Ovary (tissue), 9 donors: Measurements from ENCODE around the gene KRTAP4-16. TPM values are rescaled to one million over a fixed set of nuclear protein-coding genes. Genes with fewer than 3 reads are reported as not detected.
"Not testable (repeated sequence)": the region's sequence is repeated elsewhere in the genome, so short reads cannot be mapped to it uniquely, and the experiment has no call there.

Experiments
- DNase-seq, 5 donors: peaks; one replicate each; pipeline ENCODE4 v3.0.0-alpha.2; 2019 to 2020
- H3K27ac ChIP-seq, 2 donors: fragments of 200-600 bp; one replicate each; pipeline versions ENCODE4 v1.5.1 to v1.8.0; 2019 to 2022
- H3K27me3 ChIP-seq: fragments of 200-600 bp; one replicate; pipeline ENCODE4 v1.8.0; 2022
- H3K36me3 ChIP-seq: fragments of 200-600 bp; sonication (generic); one replicate; pipeline ENCODE4 v1.5.1; 2019
- H3K4me1 ChIP-seq: one replicate; pipeline ENCODE4 v1.8.1; 2013; ENCODE audit warnings: mild to moderate bottlenecking, moderate library complexity; ENCODE audit not compliant: insufficient read depth
- H3K4me3 ChIP-seq: fragments of 200-600 bp; sonication (generic); one replicate; pipeline ENCODE4 v1.5.1; 2017
- H3K9me3 ChIP-seq, 2 donors: fragments of 200-600 bp in 1 of 2; sonication (generic) in 1 of 2; one replicate each; pipeline versions ENCODE4 v1.5.1 to v1.8.1; 2013 to 2019; ENCODE audit warnings: mild to moderate bottlenecking in 1 of 2, moderate library complexity in 1 of 2
- EP300 ChIP-seq: sonication (generic); formaldehyde crosslinking; IDR thresholded peaks from one replicate; pipeline ENCODE4 v1.6.1; 2017; ENCODE audit warnings: antibody characterized with exemption
- POLR2A ChIP-seq: fragments of 450-650 bp; IDR thresholded peaks from one replicate; pipeline ENCODE4 v1.6.1; 2017; ENCODE audit warnings: antibody characterized with exemption, mild to moderate bottlenecking, moderate library complexity
- WGBS, 3 donors: extraction: QIAGEN DNeasy Blood & Tissue Kit in 1 of 3; methylation state at CpG; one replicate each; pipeline versions ENCODE4 v1.1.5 to v1.1.7; 2013 to 2017; 5-methylcytosine and 5-hydroxymethylcytosine counted together
- intact Hi-C, 4 donors: fragments of 100-400 bp; cut with DNase I; formaldehyde crosslinking; loops; one replicate each; pipeline versions ENCODE4 v1.11.0 to v1.15.1; 2022 to 2023
- polyA plus RNA-seq, 2 donors: library from polyadenylated mRNA; stranded (reverse); fragments of 200-250 nt in 1 of 2; fragments of 350-450 nt in 1 of 2; fragmentation: Illumina TruSeq in 1 of 2; extraction: RNeasy Lipid Tissue Mini Kit (QIAGEN cat#74804) in 1 of 2; gene quantifications; one replicate each; pipeline ENCODE4 v1.2.3, GENCODE V29; 2013 to 2014
- total RNA-seq, 7 donors: library from RNA; depleted of rRNA in 2 of 7; stranded (reverse); fragments of >200 nt in 2 of 7; fragmentation: NEBNext Ultra II Directional in 3 of 7; extraction: Animal tissue kit (Norgen Biotek cat#: 25700) in 3 of 7; gene quantifications; one replicate each; pipeline versions ENCODE4 v1.1.0 to v1.2.4, GENCODE V29; 2016 to 2023
- TF ChIP-seq, protein P1 (sequence below), 3 donors: fragments of 450-650 bp in 2 of 3; fragments of 200-600 bp in 1 of 3; IDR thresholded peaks; one replicate each; pipeline versions ENCODE4 v1.5.1 to v1.8.0; 2016 to 2022; ENCODE audit warnings: antibody characterized with exemption in 3 of 3, mild to moderate bottlenecking in 1 of 3
- donor health status: DM: no; HTN: no; CAD: no; lungs with moderate emphysema.
- donor health status: DM: no; HTN: no; CAD: no.
- donor health status: Bipolar disorder and iron deficiency.
- donor health status: DM: yes; HTN: yes; CAD: no.
- donor health status: DM: no; HTN: no; CAD: no.
- donor health status: DM: yes; HTN: yes; CAD: no.

KRTAP4-16 gene
- total and polyA plus RNA-seq, 9 donors = not detected

DNA sequence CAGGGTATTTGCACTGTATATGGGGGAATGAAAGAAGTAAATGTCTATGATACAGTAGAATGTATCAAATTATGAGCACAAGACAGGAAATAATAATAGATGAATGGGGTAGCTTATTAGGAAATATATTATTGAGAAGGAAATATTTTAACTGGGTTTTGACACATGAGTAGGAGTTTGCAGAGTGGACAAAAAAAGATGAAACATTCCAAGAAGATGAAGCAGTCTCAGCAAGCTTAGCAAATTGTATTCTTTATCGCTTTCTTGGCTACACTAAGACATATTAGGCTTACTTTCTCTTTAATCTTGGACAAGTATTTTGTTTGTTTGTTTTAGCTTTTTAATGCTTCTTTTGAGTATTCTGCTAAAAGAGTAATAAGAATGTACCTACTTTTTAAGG is 1.9 kb upstream of the KRTAP4-16 start:
- H3K4me3 ChIP-seq = no peak overlapping the region
- no peaks in the 10 kb centered on the region for H3K27me3 ChIP-seq
- no peak overlapping the region for H3K27ac ChIP-seq
- no peaks in the 10 kb centered on the region for H3K4me1 ChIP-seq
- intact Hi-C loops = loop anchor here in 1 of 4 donors (5.0 kb wide), 1 partner anchor 63 kb away; the partner anchor contains the start of gene KRTAP4-3
- H3K9me3 ChIP-seq = no peaks in the 10 kb centered on the region
- DNase-seq = no peak
- TF ChIP-seq, protein P1, sequence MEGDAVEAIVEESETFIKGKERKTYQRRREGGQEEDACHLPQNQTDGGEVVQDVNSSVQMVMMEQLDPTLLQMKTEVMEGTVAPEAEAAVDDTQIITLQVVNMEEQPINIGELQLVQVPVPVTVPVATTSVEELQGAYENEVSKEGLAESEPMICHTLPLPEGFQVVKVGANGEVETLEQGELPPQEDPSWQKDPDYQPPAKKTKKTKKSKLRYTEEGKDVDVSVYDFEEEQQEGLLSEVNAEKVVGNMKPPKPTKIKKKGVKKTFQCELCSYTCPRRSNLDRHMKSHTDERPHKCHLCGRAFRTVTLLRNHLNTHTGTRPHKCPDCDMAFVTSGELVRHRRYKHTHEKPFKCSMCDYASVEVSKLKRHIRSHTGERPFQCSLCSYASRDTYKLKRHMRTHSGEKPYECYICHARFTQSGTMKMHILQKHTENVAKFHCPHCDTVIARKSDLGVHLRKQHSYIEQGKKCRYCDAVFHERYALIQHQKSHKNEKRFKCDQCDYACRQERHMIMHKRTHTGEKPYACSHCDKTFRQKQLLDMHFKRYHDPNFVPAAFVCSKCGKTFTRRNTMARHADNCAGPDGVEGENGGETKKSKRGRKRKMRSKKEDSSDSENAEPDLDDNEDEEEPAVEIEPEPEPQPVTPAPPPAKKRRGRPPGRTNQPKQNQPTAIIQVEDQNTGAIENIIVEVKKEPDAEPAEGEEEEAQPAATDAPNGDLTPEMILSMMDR (IDR thresholded peaks at IDR 0.05) = no peak
- TF ChIP-seq POLR2A (no peak), EP300 (no peak)
- H3K36me3 ChIP-seq = no peaks in the 10 kb centered on the region
- WGBS, 3 donors = 78 to 91% (median 83%) methylated on average over 1 of the region's 1 CpG

GRCh38 chr17:41099682-41100480 is 2.1 kb downstream of the KRTAP4-16 start:
- H3K27me3 ChIP-seq, H3K9me3 ChIP-seq, H3K4me1 ChIP-seq, DNase-seq, H3K4me3 ChIP-seq, H3K27ac ChIP-seq, H3K36me3 ChIP-seq: not testable (repeated sequence)
- intact Hi-C loops = loop anchor here in 1 of 4 donors (5.0 kb wide), 1 partner anchor 67 kb away; the partner anchor contains the start of gene KRTAP4-3
- WGBS, 3 donors = 47 to 65% (median 57%) methylated on average over 7 of the region's 7 CpGs

- 78 to 86% (median 80%) methylated on average over 6 of the region's 6 CpGs for WGBS, 3 donors
- no peaks in the 10 kb centered on the region for H3K9me3 ChIP-seq
- TF ChIP-seq EP300 = no peak
- TF ChIP-seq, protein P1 (IDR thresholded peaks at IDR 0.05) = no peak
- TF ChIP-seq POLR2A = no peak
- DNase-seq = no peak
- H3K4me1 ChIP-seq = no peaks in the 10 kb centered on the region
- H3K27ac ChIP-seq = no peak overlapping the region
- intact Hi-C loops = no loop called here
- H3K36me3 ChIP-seq = no peaks in the 10 kb centered on the region
- H3K27me3 ChIP-seq = no peaks in the 10 kb centered on the region
- H3K4me3 ChIP-seq = no peak overlapping the region
Observed at GRCh38 chr17:41098481-41098880, 3.5 kb downstream of the KRTAP4-16 start.

DNA sequence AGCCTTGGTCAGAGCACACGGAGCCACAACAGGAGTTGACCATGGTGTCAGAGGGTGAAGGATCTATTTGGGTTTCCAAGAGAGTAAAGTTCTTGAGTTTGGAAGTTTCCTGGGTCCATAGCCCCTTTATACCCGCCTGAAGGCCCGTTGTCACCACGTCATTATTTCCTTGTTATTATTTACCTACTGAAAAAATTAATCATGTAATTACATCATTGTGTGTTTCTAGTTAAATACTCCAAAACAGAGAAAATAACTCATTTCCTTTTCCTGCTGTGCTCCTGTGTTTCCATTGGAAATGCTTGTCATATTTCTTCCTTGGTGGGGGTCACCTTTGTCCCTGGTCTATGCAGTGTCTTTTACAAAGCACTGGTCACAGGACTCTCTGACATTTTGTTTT is 4.0 kb downstream of the KRTAP4-16 start, which contains the start of gene KRTAP4-8:
Gene KRTAP4-8 (minus strand): TSS at position 101 of the 400 bp plus-strand sequence. CDS start 58 bp downstream, at position 43.
- Histone ChIP-seq H3K9me3 (no peaks in the 10 kb centered on the region), H3K27ac (no peak within 1 kb of the TSS), H3K4me3 (no peak within 1 kb of the TSS), H3K27me3 (no peaks in the 10 kb centered on the region), H3K4me1 (no peaks in the 10 kb centered on the region), H3K36me3 (no peaks in the 10 kb centered on the region)
- WGBS, 3 donors = 47 to 64% (median 55%) methylated on average over 4 of the region's 4 CpGs
- TF ChIP-seq POLR2A (no peak), EP300 (no peak)
- TF ChIP-seq, protein P1 (IDR thresholded peaks at IDR 0.05) = no peak
- no peak for DNase-seq
- intact Hi-C loops = no loop called here

- Histone ChIP-seq H3K4me3 (no peak overlapping the region), H3K9me3 (no peaks in the 10 kb centered on the region), H3K27me3 (no peaks in the 10 kb centered on the region), H3K36me3 (no peaks in the 10 kb centered on the region), H3K27ac (no peak overlapping the region), H3K4me1 (no peaks in the 10 kb centered on the region)
- intact Hi-C loops = no loop called here
- WGBS, 3 donors = 77 to 84% (median 83%) methylated on average over 7 of the region's 7 CpGs
- no peak for TF ChIP-seq EP300
- TF ChIP-seq, protein P1 (IDR thresholded peaks at IDR 0.05) = no peak
- TF ChIP-seq POLR2A = no peak
- DNase-seq = no peak
Observed at GRCh38 chr17:41096055-41096454, 6.0 kb downstream of the KRTAP4-16 start.

- H3K9me3 ChIP-seq, H3K4me1 ChIP-seq, H3K27ac ChIP-seq, intact Hi-C loops, H3K27me3 ChIP-seq, DNase-seq, H3K36me3 ChIP-seq, H3K4me3 ChIP-seq: not testable (repeated sequence)
- WGBS, 3 donors = 42 to 56% (median 42%) methylated on average over 4 of the region's 4 CpGs
Observed at GRCh38 chr17:41088760-41089352, 13.2 kb downstream of the KRTAP4-16 start.

DNA sequence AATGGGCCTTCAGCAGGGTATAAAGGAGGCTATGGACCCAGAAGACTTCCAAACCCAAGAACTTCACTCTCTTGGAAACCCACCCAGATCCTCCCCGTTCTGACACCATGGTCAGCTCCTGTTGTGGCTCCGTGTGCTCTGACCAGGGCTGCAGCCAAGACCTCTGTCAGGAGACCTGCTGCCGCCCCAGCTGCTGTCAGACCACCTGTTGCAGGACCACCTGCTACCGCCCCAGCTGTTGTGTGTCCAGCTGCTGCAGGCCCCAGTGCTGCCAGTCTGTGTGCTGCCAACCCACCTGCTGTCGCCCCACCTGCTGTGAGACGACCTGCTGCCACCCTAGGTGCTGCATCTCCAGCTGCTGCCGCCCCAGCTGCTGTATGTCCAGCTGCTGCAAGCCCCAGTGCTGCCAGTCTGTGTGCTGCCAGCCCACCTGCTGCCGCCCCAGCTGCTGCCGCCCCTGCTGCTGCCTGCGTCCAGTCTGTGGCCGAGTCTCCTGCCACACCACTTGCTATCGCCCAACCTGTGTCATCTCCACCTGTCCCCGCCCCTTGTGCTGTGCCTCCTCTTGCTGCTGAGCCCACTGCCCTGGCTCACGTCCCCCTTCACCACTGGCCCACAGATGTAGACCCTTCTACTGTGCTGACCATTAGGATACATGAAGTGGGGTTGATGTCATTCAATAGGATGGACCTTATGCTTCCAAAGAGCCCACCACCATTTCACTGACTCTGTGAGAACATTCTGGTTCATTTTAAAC is 17.7 kb downstream of the KRTAP4-16 start, which contains the start of gene KRTAP4-7:
Gene KRTAP4-7 (plus strand): TSS at position 51 of the 757 bp plus-strand sequence. CDS start 57 bp downstream, at position 108.
- H3K27ac ChIP-seq, H3K9me3 ChIP-seq, DNase-seq, H3K4me1 ChIP-seq, H3K27me3 ChIP-seq, H3K36me3 ChIP-seq, intact Hi-C loops, H3K4me3 ChIP-seq: not testable (repeated sequence)
- 60 to 72% (median 71%) methylated on average over 7 to 11 of the region's 14 CpGs for WGBS, 3 donors
